HEK293T (cell line): ENCODE data around the gene SLC32A1.

ENCODE experiments used
- CTCF ChIA-PET: fragments of 350-600 bp; formaldehyde crosslinking; extraction: SDS; loops from one replicate; lab custom pipeline; 2021; ENCODE audit warnings: antibody characterized with exemption, inconsistent platforms; lab: Yijun Ruan, JAX
- POLR2A ChIA-PET: fragments of 350-600 bp; formaldehyde crosslinking; extraction: SDS; loops from one replicate; lab custom pipeline; 2020; ENCODE audit warnings: antibody characterized with exemption, inconsistent platforms; lab: Yijun Ruan, JAX
- DNase-seq: peaks from one replicate; pipeline ENCODE4 v3.0.0; 2012; ENCODE audit warnings: mixed read lengths; ENCODE audit errors: extremely low spot score
- ARNT ChIP-seq: fragments of 450-650 bp; IDR thresholded peaks from 2 replicates; pipeline ENCODE4 v1.6.1; 2017; ENCODE audit warnings: mild to moderate bottlenecking
- BHLHE40 ChIP-seq: fragments of 450-650 bp; IDR thresholded peaks from 2 replicates; pipeline ENCODE4 v1.6.1; 2016; ENCODE audit warnings: mild to moderate bottlenecking, moderate library complexity, borderline replicate concordance
- CTBP1 ChIP-seq: fragments of 450-650 bp; IDR thresholded peaks from 2 replicates; pipeline ENCODE4 v1.6.1; 2016; ENCODE audit warnings: borderline replicate concordance
- ELF4 ChIP-seq: fragments of 450-650 bp; IDR thresholded peaks from 2 replicates; pipeline ENCODE4 v1.6.1; 2017; ENCODE audit warnings: antibody characterized with exemption
- FOXA1 ChIP-seq: fragments of 450-650 bp; IDR thresholded peaks from 2 replicates; pipeline ENCODE4 v1.6.1; 2016; ENCODE audit warnings: mild to moderate bottlenecking
- FOXK2 ChIP-seq: fragments of 450-650 bp; IDR thresholded peaks from 2 replicates; pipeline ENCODE4 v1.6.1; 2016; ENCODE audit warnings: mild to moderate bottlenecking
- FOXM1 ChIP-seq: fragments of 450-650 bp; IDR thresholded peaks from 2 replicates; pipeline ENCODE4 v1.6.1; 2017; ENCODE audit warnings: mild to moderate bottlenecking, borderline replicate concordance
- HDGF ChIP-seq: fragments of 450-650 bp; IDR thresholded peaks from 2 replicates; pipeline ENCODE4 v1.6.1; 2017; ENCODE audit warnings: antibody characterized with exemption, borderline replicate concordance
- L3MBTL2 ChIP-seq: fragments of 450-650 bp; conservative IDR thresholded peaks from 2 replicates; pipeline ENCODE4 v1.6.1; 2016; ENCODE audit warnings: mild to moderate bottlenecking
- LEF1 ChIP-seq: fragments of 450-650 bp; IDR thresholded peaks from 2 replicates; pipeline ENCODE4 v1.6.1; 2017; ENCODE audit warnings: mild to moderate bottlenecking, borderline replicate concordance
- NFRKB ChIP-seq: fragments of 450-650 bp; IDR thresholded peaks from 2 replicates; pipeline ENCODE4 v1.6.1; 2016; ENCODE audit warnings: mild to moderate bottlenecking, moderate library complexity
- PKNOX1 ChIP-seq: fragments of 450-650 bp; IDR thresholded peaks from 2 replicates; pipeline ENCODE4 v1.6.1; 2016
- SP1 ChIP-seq: fragments of 450-650 bp; IDR thresholded peaks from 2 replicates; pipeline ENCODE4 v1.6.1; 2017
- SUZ12 ChIP-seq: fragments of 450-650 bp; IDR thresholded peaks from 2 replicates; pipeline ENCODE4 v1.6.1; 2016; ENCODE audit warnings: mild to moderate bottlenecking
- TARDBP ChIP-seq: fragments of 450-650 bp; IDR thresholded peaks from 2 replicates; pipeline ENCODE4 v1.6.1; 2016
- ZNF384 ChIP-seq: fragments of 450-650 bp; IDR thresholded peaks from 2 replicates; pipeline ENCODE4 v1.6.1; 2016

SLC32A1 gene

GRCh38 chr20:38730989-38731737 lies 6.9 kb downstream of the SLC32A1 start:
- DNase-seq = peak; percentile 86
- TF ChIP-seq FOXK2 (no peak), BHLHE40 (no peak), L3MBTL2 (peak; percentile 81), FOXM1 (0 out of 2 replicates have a peak, but pooled peaks have one; percentile 68)
- ChIA-PET CTCF (interaction anchor here (0.7 to 1.5 kb wide), 6 partner anchors 13 to 102 kb away, joined by 3 to 4 read pairs (median 3); no protein-coding TSS in a partner anchor), POLR2A (no interaction called here)

- DNase-seq = no peak
- TF ChIP-seq HDGF (no peak), NFRKB (no peak), ELF4 (no peak), PKNOX1 (no peak), LEF1 (no peak), CTBP1 (no peak), ZNF384 (no peak), ARNT (no peak), BHLHE40 (no peak), SUZ12 (no peak), FOXK2 (no peak), L3MBTL2 (no peak), FOXA1 (no peak), TARDBP (no peak), FOXM1 (no peak)
- ChIA-PET CTCF (interaction anchor here (0.6 to 1.5 kb wide), 2 partner anchors 14 to 88 kb away, joined by 3 to 4 read pairs; no protein-coding TSS in a partner anchor), POLR2A (no interaction called here)
Measured at GRCh38 chr20:38731738-38732113, 7.4 kb downstream of the SLC32A1 start.

- POLR2A ChIA-PET = no interaction called here
- no peak for TF ChIP-seq ZNF384
- no peak for TF ChIP-seq FOXK2
- no peak for TF ChIP-seq CTBP1
- no peak for TF ChIP-seq TARDBP
- no peak for TF ChIP-seq FOXA1
- TF ChIP-seq LEF1 = no peak
- no peak for TF ChIP-seq SP1
- no peak for TF ChIP-seq SUZ12
Measured at GRCh38 chr20:38732981-38733380, 8.7 kb downstream of the SLC32A1 start.

GRCh38 chr20:38735172-38735571 lies 10.9 kb downstream of the SLC32A1 start:
- ChIA-PET POLR2A (no interaction called here), CTCF (interaction anchor here (0.9 kb wide), 1 partner anchor 77 kb away, joined by 4 read pairs; no protein-coding TSS in a partner anchor)
- no peak for TF ChIP-seq FOXM1
- no peak for TF ChIP-seq BHLHE40
- TF ChIP-seq FOXK2 = no peak
- no peak for TF ChIP-seq SP1
- TF ChIP-seq PKNOX1 = no peak
- no peak for TF ChIP-seq HDGF
- no peak for DNase-seq

More at GRCh38 chr20:38732981-38733380, 8.7 kb downstream of the SLC32A1 start:
- CTCF ChIA-PET = no interaction called here
- no peak for DNase-seq

DNA sequence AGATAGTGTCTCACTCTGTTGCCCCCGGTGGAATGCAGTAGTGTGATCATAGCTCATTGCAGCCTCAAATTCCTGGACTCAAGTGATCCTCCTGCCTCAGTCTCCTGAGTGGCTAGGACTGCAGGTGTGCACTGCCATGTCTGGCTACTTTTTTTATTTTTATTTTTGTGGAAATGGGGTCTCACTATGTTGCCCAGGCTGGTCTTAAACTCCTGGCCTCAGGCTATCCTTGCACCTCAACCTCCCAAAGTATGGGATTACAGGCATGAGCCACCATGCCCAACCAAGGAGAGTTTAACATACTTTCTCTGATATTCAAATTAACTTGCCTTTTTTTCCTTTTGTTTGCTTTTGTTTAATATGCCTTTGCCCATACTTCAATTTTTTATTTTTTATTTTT lies 13.6 kb downstream of the SLC32A1 start:
- no peak for DNase-seq
- ChIA-PET POLR2A (no interaction called here), CTCF (no interaction called here)
- no peak for TF ChIP-seq FOXK2
- TF ChIP-seq SP1 = no peak
- TF ChIP-seq L3MBTL2 = no peak
- no peak for TF ChIP-seq ELF4

GRCh38 chr20:38745757-38746156 lies 21.5 kb downstream of the SLC32A1 start:
- TF ChIP-seq ARNT (no peak), HDGF (no peak), L3MBTL2 (no peak), FOXA1 (no peak), SP1 (no peak), LEF1 (no peak), NFRKB (no peak)
- ChIA-PET POLR2A (no interaction called here), CTCF (no interaction called here)
- no peak for DNase-seq

GRCh38 chr20:38747495-38748096 lies 23.3 kb downstream of the SLC32A1 start:
- CTCF ChIA-PET = interaction anchor here (0.6 to 1.5 kb wide), 2 partner anchors 17 to 91 kb away, joined by 3 read pairs; no protein-coding TSS in a partner anchor
- peak; percentile 93 for TF ChIP-seq L3MBTL2
- no peak for TF ChIP-seq BHLHE40
- POLR2A ChIA-PET = interaction anchor here (1.0 kb wide), 1 partner anchor 9 kb away, joined by 3 read pairs; no protein-coding TSS in a partner anchor
- DNase-seq = no peak
